WTC11 (cell line): ENCODE measurements around the gene CPNE6. TPM values are rescaled to one million over a fixed set of nuclear protein-coding genes. Genes with fewer than 3 reads are reported as not detected.

Source experiments
- ATAC-seq: fragments of 200-7000 bp; cut with Tn5 transposase; 2 replicates; pipeline ENCODE4 v1.10.0; 2021; ENCODE audit warnings: mild to moderate bottlenecking, moderate library complexity
- CTCF ChIA-PET: fragments of 300-600 bp; sonication (Branson Sonifier 250); formaldehyde crosslinking; loops from one replicate; lab custom pipeline; 2021; ENCODE audit warnings: antibody characterized with exemption; lab: Charles Lee
- POLR2A ChIA-PET: fragments of 350-600 bp; sonication (Branson Sonifier 250); formaldehyde crosslinking; loops from one replicate; lab custom pipeline; 2021; ENCODE audit warnings: antibody characterized with exemption; lab: Charles Lee
- DNase-seq: peaks from one replicate; pipeline ENCODE4 v3.0.0; 2021; ENCODE audit warnings: low spot score
- H3K27ac Mint-ChIP-seq: 2 replicates; pipeline ENCODE4 v1.8.0; 2021; ENCODE audit warnings: mixed read lengths
- H3K27me3 Mint-ChIP-seq: 2 replicates; pipeline ENCODE4 v1.8.0; 2021; ENCODE audit warnings: low read depth, mild to moderate bottlenecking, moderate library complexity, mixed read lengths
- H3K36me3 Mint-ChIP-seq: 2 replicates; pipeline ENCODE4 v1.8.0; 2021; ENCODE audit warnings: mixed read lengths
- H3K4me1 Mint-ChIP-seq: 2 replicates; pipeline ENCODE4 v1.8.0; 2022; ENCODE audit warnings: mixed read lengths
- H3K4me3 Mint-ChIP-seq: 2 replicates; pipeline ENCODE4 v1.8.0; 2021; ENCODE audit warnings: mild to moderate bottlenecking, moderate library complexity, mixed read lengths
- H3K9me3 Mint-ChIP-seq: 2 replicates; pipeline ENCODE4 v1.8.0; 2021; ENCODE audit warnings: mixed read lengths
- CREB1 ChIP-seq: sonication (generic); formaldehyde crosslinking; IDR thresholded peaks from 2 replicates; pipeline ENCODE4 v1.8.0; 2023; ENCODE audit warnings: mild to moderate bottlenecking, missing genetic modification reagents
- CREM ChIP-seq: sonication (generic); formaldehyde crosslinking; IDR thresholded peaks from 2 replicates; pipeline ENCODE4 v1.8.1; 2022; ENCODE audit warnings: mild to moderate bottlenecking, missing genetic modification reagents, moderate library complexity
- EMX1 ChIP-seq: fragments of 250-450 bp; sonication (Bioruptor Pico); IDR thresholded peaks from 2 replicates; pipeline ENCODE4 v1.8.0; 2021; ENCODE audit warnings: mild to moderate bottlenecking
- IRF2 ChIP-seq: sonication (generic); formaldehyde crosslinking; IDR thresholded peaks from 2 replicates; pipeline ENCODE4 v1.8.0; 2022; ENCODE audit warnings: low read depth, missing genetic modification reagents, borderline replicate concordance
- RELA ChIP-seq: sonication (generic); formaldehyde crosslinking; IDR thresholded peaks from 2 replicates; pipeline ENCODE4 v1.8.1; 2022; ENCODE audit warnings: missing genetic modification reagents, mild to moderate bottlenecking, borderline replicate concordance
- SP1 ChIP-seq: sonication (generic); formaldehyde crosslinking; conservative IDR thresholded peaks from 2 replicates; pipeline ENCODE4 v1.8.1; 2022; ENCODE audit warnings: missing genetic modification reagents
- ZNF121 ChIP-seq: sonication (generic); formaldehyde crosslinking; IDR thresholded peaks from 2 replicates; pipeline ENCODE4 v1.8.0; 2023; ENCODE audit warnings: missing genetic modification reagents
- ZNF281 ChIP-seq: sonication (generic); formaldehyde crosslinking; IDR thresholded peaks from 2 replicates; pipeline ENCODE4 v1.8.0; 2023; ENCODE audit warnings: mild to moderate bottlenecking, missing genetic modification reagents
- ZNF425 ChIP-seq: fragments of 250-450 bp; sonication (Bioruptor Pico); conservative IDR thresholded peaks from 2 replicates; pipeline ENCODE4 v1.9.0; 2021; ENCODE audit warnings: mild to moderate bottlenecking
- ZNF512 ChIP-seq: sonication (generic); formaldehyde crosslinking; IDR thresholded peaks from 2 replicates; pipeline ENCODE4 v1.8.1; 2022; ENCODE audit warnings: missing genetic modification reagents, borderline replicate concordance
- ZNF532 ChIP-seq: fragments of 250-450 bp; sonication (Bioruptor Pico); IDR thresholded peaks from 2 replicates; pipeline ENCODE4 v1.9.0; 2021; ENCODE audit warnings: mild to moderate bottlenecking, borderline replicate concordance
- total RNA-seq: library from RNA; stranded (reverse); gene quantifications from 3 replicates; pipeline ENCODE4 v1.2.3, GENCODE V29; 2021

The CPNE6 gene
- total RNA-seq, 1 experiment from 2014 or later: not detected

GRCh38 chr14:24106672-24107271 lies 35.4 kb downstream of the CPNE6 start (continued):
- no peak for TF ChIP-seq ZNF281 (CRISPR knock-in tag)
- no peak for TF ChIP-seq ZNF512 (CRISPR knock-in tag)
- TF ChIP-seq CREB1 (CRISPR knock-in tag): no peak
- no peak for TF ChIP-seq IRF2 (CRISPR knock-in tag)
- TF ChIP-seq CREM (CRISPR knock-in tag): no peak

- H3K4me3 Mint-ChIP-seq: no peak overlapping the region
- no peak for DNase-seq
- TF ChIP-seq ZNF532 (CRISPR knock-in tag) (no peak), EMX1 (CRISPR knock-in tag) (no peak), ZNF425 (CRISPR knock-in tag) (no peak), CREB1 (CRISPR knock-in tag) (no peak), ZNF512 (CRISPR knock-in tag) (no peak), RELA (CRISPR knock-in tag) (no peak), SP1 (no peak), ZNF121 (no peak)
- TF ChIP-seq, all 79 proteins: peak for 0
- ChIA-PET CTCF (interaction anchor here (0.6 to 3.8 kb wide), 49 partner anchors 8 to 1130 kb away, joined by 3 to 254 read pairs (median 5); partner anchors contain the start of genes CARMIL3, CHMP4A, CIDEB and CPNE6), POLR2A (interaction anchor here (0.7 to 3.6 kb wide), 7 partner anchors 13 to 57 kb away, joined by 3 to 13 read pairs (median 6); partner anchors contain the start of genes CARMIL3 and PCK2)
- peaks cover 5% of the 10 kb centered on the region for H3K4me1 Mint-ChIP-seq
- H3K27ac Mint-ChIP-seq: no peak overlapping the region
- H3K9me3 Mint-ChIP-seq: peaks cover 21% of the 10 kb centered on the region
- no peaks in the 10 kb centered on the region; the same call in 1 of the 2 replicates for H3K27me3 Mint-ChIP-seq
- no peak; the same call in 1 of the 2 replicates for ATAC-seq
- peaks cover 22% of the 10 kb centered on the region for H3K36me3 Mint-ChIP-seq
Measured at GRCh38 chr14:24108336-24108874, 37.0 kb downstream of the CPNE6 start.
